Fibroblast of gingiva (primary cell): ENCODE data around the gene STEAP1B.
"Not testable (repeated sequence)": the region's sequence is repeated elsewhere in the genome, so short reads cannot be mapped to it uniquely, and the experiment has no call there.

Experiments
- DNase-seq: peaks from one replicate; pipeline ENCODE4 v3.0.0-alpha.2; 2011; ENCODE audit warnings: low read depth

STEAP1B gene

DNA sequence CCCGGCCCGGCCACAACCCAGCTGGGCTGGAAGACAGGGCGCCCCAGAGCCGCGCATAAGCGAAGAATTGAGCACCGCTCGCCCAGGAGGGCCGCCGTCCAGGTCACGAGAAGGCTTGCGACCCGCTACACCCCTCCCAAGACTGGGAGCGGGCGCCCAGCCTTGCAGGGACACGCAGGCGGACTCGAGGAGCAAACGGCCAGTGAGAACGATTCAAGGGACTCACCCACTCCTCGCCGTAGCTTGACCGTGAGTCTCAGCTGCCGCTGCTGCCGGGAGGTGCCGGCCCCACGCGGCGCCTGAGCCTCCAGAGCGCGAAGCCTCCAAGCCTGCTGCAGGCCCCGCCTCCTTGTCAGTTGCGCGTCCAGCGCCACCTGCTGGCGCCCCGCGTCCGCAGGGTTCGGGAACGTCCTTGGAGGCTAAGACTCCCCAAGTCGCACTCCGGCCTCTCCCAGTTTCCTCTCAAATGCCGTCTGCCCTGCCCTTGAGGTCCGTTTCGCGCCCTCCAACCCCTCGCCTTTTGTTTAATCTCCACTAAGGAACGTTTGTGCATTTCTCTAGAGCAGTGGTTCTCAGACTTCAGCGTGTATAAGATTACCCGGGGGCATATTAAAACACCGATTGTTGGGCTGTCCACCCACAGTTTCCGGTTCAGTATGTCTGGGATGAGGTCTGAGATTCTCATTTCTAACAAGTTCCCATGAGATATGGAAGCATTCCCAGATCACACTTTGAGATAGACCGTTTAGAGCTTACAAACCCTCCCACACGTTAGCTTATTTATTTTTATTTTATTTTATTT, at the start of gene STEAP1B:
Gene STEAP1B, minus strand, starts transcription at position 301 of the 802 bp plus-strand sequence. CDS start 5,333 bp downstream, outside the sequence.
- DNase-seq = peak; percentile 87

DNA sequence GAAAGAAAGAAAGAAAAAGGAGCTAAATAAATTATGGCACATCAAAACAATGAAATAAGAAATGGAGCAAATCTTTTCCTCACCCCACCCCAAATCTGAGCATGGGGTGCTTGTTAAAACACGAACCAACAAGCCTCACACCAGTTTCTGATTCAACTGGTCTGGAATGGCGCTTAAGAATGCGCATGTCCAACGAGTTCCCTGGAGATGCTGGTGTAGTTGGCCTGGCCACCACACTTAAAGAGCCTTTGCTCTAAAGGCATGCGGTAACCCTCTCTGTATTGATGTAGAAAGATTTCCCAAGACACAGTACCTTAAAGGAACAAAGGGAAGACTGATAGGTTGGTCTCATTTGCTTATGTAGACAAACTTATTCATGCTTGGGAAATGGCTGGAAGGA, 49.1 kb upstream of the STEAP1B start:
- DNase-seq = no peak

DNA sequence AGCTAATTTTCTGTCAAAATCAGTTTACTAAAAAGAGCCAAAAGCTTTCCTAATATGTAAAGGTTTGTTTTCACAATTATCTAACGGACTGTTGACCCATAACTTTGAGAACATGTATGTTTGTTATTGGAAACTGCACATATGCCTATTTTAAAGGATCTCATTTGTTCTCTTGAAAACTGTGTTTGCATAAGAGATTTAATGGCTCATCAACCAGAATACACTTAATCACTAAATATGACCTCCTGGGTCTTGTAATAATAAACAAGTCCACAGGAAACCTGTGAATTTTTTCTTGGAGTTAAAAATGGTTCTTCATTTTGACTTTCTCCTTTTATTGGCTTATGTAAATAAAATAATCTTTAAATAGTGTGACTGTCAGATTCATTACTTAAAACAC, 48.3 kb upstream of the STEAP1B start:
- DNase-seq = no peak

DNA sequence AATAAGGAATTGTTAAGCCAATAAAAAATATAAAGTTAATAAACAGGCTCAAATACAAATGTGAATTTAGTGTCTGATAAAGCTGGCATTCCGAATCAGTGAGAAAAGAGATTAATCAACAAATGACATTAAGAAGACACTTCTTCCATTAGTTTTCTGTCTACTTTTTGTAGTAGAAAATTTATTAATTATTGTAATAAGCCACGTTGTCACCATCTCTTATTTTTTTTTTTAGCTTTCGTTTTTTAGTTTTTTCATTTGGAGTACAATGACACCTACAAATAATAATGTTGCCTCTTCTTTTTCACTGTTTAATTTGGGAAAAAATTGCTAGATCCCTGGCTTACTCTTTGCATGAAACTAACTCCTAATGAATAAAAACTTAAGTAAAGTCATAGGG, 46.8 kb upstream of the STEAP1B start:
- DNase-seq = no peak

DNA sequence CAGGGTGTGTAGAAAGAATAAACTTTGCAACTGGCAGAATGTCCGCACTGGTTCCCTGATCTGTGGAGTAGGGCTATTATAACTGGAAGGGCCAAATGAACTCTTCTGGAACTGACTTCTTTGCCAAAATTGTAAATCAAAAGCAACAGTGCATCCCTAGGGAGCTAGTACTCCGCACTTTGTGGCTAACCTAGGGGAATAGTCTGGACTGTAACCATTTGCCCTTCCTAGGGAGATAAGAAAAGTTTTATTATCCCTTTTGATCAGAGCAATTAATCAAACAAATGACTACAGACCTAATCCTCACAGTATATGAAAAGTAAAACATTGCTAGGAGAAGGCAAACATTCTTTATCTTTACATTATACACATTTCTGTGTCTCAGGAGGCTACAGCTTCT, 45.5 kb upstream of the STEAP1B start:
- no peak for DNase-seq

DNA sequence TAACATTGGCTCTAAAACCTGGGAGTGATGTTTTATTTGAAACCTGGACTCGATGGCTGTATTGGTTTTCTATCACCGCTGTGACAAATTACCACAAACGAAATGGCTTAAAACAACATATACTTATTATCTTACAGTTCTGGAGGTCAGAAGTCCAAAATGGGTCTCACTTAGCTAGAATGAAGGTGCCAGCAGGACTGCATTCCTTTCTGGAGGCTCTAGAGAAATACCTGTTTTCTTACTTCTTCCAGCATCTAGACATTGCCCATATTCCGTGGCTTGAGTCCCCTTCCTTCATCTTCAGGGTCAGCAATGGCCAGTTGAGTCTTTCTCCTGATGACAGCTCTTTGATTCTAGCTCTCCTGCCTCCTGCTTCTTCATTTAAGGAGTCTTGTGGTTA, 44.3 kb upstream of the STEAP1B start:
- no peak for DNase-seq

DNA sequence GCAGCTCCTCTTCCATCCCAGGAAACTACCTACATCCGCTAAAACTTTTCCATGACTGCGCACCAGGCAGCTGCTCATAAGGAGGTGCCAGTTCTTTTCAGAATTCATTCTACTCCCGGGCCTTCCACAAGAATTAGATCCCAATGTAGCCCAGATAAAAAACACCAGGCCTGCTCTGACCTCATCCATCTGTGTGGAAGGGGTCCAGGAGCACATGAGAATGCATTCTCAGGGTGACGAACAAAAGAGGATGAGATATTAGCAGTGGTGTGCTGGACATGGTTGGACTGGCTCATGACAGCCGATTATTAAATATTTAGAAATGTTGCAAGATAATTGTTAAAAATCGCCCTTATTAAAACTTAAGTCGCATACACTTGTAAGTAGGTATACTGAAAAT, 43.2 kb upstream of the STEAP1B start:
- no peak for DNase-seq

DNA sequence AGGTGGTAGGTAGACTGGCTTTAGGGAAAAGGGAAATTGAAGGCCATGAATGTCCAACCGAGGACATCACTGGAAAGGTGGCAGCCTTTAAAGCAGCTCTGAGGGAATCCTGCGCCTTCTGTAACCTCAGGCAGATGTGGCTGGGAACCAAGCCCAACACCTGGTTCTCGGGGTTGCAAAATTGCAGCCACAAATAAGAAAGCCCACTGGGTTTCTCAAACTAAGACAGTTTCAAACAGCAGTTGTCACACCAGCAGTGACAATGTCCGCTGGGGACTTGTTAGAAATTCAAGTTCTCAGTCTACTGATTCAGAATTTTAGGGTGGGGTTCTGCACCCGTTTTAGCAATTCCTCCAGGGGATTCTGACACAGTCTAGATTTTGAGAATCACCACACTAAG, 42.7 kb upstream of the STEAP1B start:
- DNase-seq = no peak

DNA sequence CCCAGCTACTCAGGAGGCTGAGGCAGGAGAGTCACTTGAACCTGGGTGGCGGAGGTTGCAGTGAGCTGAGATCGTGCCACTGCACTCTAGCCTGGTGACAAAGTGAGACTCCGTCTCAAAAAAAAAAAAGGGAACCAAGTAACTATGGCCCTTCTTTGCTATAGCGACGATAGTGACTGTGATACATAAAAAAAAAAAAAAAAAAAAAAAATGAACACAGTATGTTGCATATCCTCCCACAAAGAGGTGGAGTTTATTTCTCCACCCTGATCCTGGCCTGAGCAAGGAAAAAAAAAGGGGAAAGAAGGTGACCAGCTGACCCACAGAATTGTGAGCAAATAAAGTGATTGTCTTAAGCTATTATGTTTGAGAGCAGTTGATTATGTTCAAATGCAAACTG, 42.3 kb upstream of the STEAP1B start:
- no peak for DNase-seq

DNA sequence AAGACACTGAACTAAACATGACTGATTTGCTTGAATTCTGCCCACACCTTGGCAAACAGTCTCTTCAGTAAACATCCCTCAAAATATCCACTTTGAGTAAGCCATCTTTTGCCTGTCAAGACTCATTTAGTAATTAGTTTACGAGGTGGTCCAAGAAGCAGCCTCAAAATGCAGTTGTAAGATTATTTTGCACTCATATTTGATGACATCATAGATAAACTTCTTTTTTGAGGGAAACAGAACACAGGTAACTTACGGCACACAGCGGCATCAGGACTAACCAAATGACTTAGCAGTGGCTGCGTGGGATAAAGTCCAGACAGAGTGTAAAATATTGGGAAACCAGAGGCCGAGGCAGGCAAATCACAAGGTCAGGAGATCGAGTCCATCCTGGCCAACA, 41.8 kb upstream of the STEAP1B start:
- no peak for DNase-seq

DNA sequence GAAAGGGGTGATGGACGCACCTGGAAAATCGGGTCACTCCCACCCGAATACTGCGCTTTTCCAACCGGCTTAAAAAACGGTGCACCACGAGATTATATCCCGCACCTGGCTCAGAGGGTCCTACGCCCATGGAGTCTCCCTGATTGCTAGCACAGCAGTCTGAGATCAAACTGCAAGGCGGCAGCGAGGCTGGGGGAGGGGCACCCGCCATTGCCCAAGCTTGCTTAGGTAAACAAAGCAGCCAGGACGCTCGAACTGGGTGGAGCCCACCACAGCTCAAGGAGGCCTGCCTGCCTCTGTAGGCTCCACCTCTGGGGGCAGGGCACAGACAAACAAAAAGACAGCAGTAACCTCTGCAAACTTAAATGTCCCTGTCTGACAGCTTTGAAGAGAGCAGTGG, 28.5 kb upstream of the STEAP1B start:
- not testable (repeated sequence) for DNase-seq

DNA sequence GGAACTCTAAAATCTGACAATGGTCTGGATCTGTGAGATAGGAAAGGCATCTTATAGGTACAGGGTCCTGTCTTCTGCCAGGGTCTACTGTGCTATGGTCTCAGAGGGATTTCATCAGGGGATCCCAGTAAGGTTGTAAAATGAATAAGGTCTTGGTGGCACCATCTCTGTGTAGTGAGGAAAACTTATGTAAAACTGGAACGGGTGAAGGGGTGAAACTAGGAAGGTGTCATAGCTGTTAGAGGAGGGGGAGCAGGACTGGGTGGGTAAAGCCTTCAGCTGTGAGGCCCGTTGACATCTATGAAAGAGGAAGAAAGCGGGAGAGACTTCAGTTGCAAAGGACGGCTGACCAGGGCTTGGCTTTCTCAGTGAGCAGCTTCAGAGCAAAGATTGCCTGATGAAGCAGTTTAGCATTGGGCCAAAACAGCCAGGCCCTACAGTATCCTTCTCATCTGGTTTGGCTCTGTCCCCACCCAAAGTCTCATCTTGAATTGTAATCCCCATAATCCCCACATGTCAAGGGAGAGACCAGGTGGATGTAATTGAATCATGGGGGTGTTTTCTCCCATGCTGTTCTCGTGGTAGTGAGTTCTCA, 24.5 kb upstream of the STEAP1B start:
- DNase-seq = not testable (repeated sequence)

DNA sequence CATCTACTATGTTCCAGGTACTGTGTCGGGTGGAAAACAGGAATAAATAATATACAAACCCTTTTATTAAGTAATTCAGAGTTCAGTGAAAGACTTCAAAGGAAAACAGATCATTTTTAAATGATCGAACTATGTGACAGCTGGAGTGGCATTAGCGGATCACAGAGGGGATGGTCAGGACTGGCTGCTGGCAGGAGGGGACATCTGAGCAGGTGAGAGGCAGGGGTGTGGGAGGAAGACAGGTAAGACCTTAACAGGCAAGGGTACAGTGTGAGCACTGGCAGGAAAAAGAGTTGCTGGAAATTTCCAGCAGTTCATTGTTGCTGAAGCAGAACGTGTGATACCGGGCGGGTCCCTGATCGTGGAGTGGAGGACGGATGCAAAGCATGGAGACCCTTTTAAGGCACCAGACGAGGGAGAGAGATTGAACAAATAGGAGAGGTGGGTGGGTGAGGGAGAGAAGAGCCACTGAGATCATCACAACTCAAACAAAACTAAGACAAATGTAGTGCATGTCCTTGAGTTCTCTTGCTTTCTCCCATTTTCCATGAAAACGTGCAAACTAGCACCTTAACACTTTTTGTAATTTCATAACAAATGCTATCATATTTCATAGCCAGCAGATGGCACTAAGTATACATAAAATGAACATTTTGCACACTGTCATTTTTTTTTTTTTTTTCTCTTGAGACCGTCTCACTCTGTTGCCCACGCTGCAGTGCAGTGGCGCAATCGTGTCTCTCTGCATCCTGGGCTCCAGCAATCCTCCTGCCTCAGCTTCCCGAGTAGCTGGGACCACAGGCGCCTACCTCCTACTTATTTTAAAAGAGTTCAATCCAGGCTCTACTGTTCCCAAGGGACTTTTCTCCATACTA, 23.7 kb upstream of the STEAP1B start:
- peak; percentile 58 for DNase-seq

DNA sequence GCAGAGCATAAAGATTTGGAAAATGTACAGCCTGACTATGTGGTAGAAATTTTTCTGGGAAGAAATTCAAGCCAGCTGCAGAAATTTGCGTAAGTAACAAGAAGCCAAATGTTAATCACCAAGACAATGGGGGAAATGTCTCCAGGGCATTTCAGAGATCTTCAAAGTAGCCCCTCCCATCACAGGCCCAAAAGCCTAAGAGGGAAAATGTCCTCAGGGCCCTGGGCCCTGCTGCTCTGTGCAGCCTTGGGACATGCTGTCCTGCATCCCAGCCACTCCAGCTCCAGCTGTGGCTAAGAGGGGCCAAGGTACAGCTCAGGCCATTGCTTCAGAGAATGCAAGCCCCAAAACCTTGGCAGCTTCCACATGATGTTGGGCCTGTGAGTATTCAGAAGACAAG, 19.6 kb upstream of the STEAP1B start:
- not testable (repeated sequence) for DNase-seq

DNA sequence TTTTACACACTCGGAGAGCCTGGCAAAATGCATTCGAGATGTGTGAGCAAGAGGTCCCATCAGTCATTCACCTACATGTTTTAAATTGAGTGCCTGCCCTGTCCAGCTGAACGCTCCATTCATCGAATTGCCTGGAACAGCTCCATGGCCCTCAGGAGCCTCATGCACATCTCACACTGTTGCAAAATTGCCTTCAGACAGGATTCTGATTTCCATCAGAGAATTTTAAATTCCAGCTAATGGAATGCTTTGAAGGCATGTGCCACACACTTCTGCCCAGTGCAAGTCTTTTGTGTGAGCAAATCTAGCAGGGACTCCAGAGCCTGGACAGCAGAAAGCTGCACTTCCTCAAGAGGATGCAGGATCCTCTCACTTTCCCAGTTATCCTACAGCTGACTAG, 17.0 kb upstream of the STEAP1B start:
- DNase-seq = not testable (repeated sequence)

DNA sequence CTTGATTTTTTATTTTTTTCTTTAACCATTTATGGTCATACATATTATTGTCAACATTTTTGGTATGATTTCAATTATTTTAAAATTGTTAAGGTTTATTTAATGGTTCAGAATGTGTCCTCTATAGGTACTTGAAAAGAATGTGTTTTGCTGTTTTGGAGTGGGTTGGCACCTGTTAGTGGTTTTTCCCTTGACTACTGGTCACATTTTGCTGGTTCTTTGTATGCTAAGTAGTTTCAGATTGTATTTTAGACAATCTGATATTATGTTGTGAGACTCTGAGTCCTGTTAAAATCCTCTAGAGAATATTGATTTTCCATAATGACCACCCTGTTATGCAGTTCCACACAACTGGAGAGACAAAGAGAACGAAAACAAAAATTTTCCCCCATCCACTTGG, 15.0 kb upstream of the STEAP1B start:
- not testable (repeated sequence) for DNase-seq

DNA sequence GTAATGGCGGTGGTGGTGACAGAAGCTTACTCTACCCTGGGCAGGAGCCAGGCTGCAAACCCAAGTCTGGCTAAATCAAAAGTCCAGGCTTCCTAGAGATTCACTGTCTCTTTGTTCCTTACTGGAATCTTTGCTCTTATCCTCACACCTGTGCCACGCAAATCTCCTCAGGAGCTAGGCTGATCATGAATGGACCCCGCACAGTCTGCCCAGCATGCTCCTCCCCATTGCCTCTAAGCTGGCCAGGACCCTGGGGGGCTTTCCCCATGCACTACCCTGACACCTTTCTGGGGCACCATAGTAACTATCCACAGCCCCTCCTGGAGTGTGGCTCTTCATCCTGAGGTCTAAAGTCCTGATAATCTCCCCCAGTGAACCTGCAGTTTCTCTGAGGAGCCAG, 7.3 kb upstream of the STEAP1B start:
- not testable (repeated sequence) for DNase-seq

DNA sequence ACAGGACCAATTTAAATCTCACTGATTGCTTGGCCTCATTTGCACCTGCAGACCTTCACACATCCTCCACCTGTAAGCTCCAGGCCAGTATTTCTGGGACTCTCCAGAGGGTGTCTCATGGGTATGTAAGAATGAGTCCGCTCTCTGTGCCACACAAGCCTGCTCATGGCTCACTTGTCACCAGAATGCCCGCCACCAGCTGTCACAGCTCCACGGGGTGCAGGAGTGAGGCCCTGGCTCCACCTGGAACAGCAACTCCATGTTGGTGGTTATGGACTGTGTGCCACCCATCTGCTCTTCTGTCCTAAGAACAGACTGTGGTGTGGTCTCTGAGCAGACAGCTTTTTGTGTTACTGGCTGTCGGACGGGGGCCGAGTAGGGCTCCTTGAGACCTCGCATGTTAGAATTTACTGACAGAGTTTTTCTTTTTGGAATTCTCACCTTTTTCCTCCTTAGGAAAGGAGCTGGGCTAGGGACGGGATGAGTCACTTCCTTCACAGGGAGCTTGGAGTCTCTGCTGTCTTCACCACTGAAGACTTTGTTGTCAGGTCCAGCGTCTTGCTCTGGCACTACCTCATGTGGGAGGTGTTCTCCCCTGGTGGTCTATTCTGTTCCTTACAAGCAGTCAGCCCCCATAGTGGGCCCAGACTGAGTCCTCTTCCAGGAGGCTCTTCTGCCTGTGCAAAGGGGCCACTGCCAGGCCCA, 6.5 kb upstream of the STEAP1B start:
- not testable (repeated sequence) for DNase-seq

DNA sequence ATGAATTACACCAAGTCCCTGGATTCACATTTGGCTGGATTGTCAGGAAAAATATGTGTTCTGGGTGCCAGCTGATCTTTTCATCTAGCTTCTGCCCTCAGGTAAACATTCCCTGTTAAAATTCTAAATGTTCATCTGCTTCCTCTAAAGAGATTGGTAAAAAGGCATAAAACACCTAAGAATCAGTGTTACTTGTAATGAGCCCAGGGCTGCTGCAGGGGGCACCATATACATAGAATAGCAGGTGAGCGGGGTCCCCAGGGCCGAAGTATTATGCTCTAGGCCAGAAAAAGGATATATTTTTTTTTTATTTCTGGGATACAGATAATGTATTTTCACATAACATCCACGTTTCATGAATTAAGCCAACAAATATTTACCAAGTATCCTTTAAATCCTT, 4.5 kb upstream of the STEAP1B start:
- not testable (repeated sequence) for DNase-seq

DNA sequence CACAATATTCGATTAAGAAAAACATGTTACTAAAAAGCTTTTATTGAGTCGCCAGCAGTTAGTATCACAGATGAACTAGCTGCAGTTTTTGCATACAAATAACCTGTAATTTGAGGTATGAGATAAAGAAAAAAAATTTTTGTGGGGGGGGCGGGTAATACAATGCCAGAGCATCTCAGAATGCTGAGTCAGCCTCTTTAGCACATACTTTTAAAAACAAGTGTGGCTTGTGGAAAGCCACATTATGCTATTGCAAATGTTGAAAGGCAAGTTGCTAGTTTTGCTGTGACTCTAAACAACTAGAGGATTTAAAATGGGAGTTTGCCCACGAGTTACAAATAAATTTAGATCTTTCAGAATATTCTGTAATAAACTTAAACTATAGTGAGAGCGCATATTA, 2.1 kb upstream of the STEAP1B start:
- DNase-seq = not testable (repeated sequence)

DNA sequence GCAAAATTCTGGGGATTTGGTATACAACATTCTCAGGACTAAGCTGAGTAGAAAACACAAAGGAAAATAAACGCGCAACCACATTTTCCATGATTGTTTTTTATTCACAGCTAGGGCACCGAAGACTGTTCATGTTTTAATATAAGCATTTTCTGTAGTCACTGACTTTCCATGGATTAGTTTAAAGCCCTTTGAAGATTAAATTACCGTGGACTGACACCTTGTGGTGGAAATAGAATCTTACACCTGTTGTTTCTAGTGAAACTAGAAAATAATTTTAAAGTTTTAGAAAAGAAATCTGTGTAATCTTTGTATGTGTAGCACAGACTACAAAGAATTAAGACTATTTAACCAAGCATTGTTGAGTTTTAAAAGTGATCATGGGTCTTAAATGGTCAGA, 1.3 kb upstream of the STEAP1B start:
- DNase-seq = peak; percentile 17

DNA sequence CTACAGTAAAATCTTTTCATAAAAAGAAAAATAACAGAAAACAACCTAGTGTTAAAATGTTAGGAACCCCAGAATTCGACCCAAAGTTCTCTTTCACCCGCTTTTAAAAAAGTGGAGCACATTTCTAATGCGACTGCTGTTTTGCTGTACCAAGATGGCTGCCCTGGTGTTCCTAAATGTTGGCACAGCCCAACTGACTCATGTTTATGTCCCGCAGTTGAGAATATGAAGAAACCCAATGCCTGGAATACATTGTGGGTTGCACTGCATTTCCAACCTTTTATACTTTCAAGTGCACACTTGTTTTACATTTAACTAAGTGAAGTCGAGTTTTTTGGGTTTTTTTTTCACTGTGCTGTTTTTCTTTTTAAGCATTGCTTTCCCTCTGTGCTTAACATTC, 944 bp downstream of the STEAP1B start:
- DNase-seq = peak; percentile 63
